HepG2 (cell line): ENCODE measurements around the gene DDRGK1. TPM values are rescaled to one million over a fixed set of nuclear protein-coding genes. Genes with fewer than 3 reads are reported as not detected.

Source experiments
- CBX5 ChIP-seq: sonication (generic); formaldehyde crosslinking; IDR thresholded peaks from 2 replicates; pipeline ENCODE4 v1.4.0; 2020; ENCODE audit warnings: missing genetic modification reagents, borderline replicate concordance
- CHCHD3 ChIP-seq: sonication (generic); formaldehyde crosslinking; IDR thresholded peaks from 2 replicates; pipeline ENCODE4 v1.8.0; 2022; ENCODE audit warnings: mild to moderate bottlenecking, missing genetic modification reagents, moderate library complexity
- E2F1 ChIP-seq: sonication (generic); formaldehyde crosslinking; IDR thresholded peaks from 2 replicates; pipeline ENCODE4 v1.5.0; 2020; ENCODE audit warnings: missing genetic modification reagents
- EZH2 ChIP-seq: conservative IDR thresholded peaks from 2 replicates; pipeline ENCODE4 v1.6.1; 2012; ENCODE audit warnings: mild to moderate bottlenecking, low read depth, low read length, moderate library complexity
- FOXK2 ChIP-seq: fragments of 450-650 bp; IDR thresholded peaks from 2 replicates; pipeline ENCODE4 v1.6.1; 2016
- KDM5A ChIP-seq: fragments of 200-600 bp; sonication (generic); IDR thresholded peaks from 2 replicates; pipeline ENCODE4 v1.7.0; 2018; ENCODE audit warnings: antibody characterized with exemption, mild to moderate bottlenecking, low read length, borderline replicate concordance
- MIER2 ChIP-seq: IDR thresholded peaks from 2 replicates; pipeline ENCODE4 v1.6.1; 2016; ENCODE audit warnings: missing biosample characterization, missing genetic modification reagents
- MTF1 ChIP-seq: sonication (generic); formaldehyde crosslinking; IDR thresholded peaks from 2 replicates; pipeline ENCODE4 v1.5.0; 2020; ENCODE audit warnings: missing genetic modification reagents
- PLSCR1 ChIP-seq: sonication (generic); formaldehyde crosslinking; IDR thresholded peaks from 2 replicates; pipeline ENCODE4 v1.5.0; 2020; ENCODE audit warnings: missing genetic modification reagents, mild to moderate bottlenecking, borderline replicate concordance
- SMAD3 ChIP-seq: sonication (generic); formaldehyde crosslinking; IDR thresholded peaks from 2 replicates; pipeline ENCODE4 v1.4.0; 2020; ENCODE audit warnings: missing genetic modification reagents
- TBP ChIP-seq: sonication (generic); formaldehyde crosslinking; IDR thresholded peaks from 2 replicates; pipeline ENCODE4 v1.5.0; 2020; ENCODE audit warnings: missing genetic modification reagents
- THYN1 ChIP-seq: sonication (generic); formaldehyde crosslinking; IDR thresholded peaks from 2 replicates; pipeline ENCODE4 v1.8.1; 2023; ENCODE audit warnings: low read depth, mild to moderate bottlenecking, moderate library complexity, missing genetic modification reagents, borderline replicate concordance
- TIGD3 ChIP-seq: sonication (generic); formaldehyde crosslinking; IDR thresholded peaks from 2 replicates; pipeline ENCODE4 v1.5.1; 2020; ENCODE audit warnings: mild to moderate bottlenecking, missing genetic modification reagents, borderline replicate concordance
- ZBTB10 ChIP-seq: sonication (generic); formaldehyde crosslinking; IDR thresholded peaks from 2 replicates; pipeline ENCODE4 v1.4.0; 2020; ENCODE audit warnings: missing genetic modification reagents, borderline replicate concordance
- ZFP37 ChIP-seq: sonication (generic); formaldehyde crosslinking; IDR thresholded peaks from 2 replicates; pipeline ENCODE4 v1.4.0; 2020; ENCODE audit warnings: missing genetic modification reagents, borderline replicate concordance
- ZMAT5 ChIP-seq: sonication (generic); formaldehyde crosslinking; IDR thresholded peaks from 2 replicates; pipeline ENCODE4 v1.5.0; 2020; ENCODE audit warnings: mild to moderate bottlenecking, low read depth, missing genetic modification reagents, borderline replicate concordance
- ZNF124 ChIP-seq: sonication (generic); formaldehyde crosslinking; IDR thresholded peaks from 2 replicates; pipeline ENCODE4 v1.4.0; 2020; ENCODE audit warnings: missing genetic modification reagents
- ZNF232 ChIP-seq: sonication (generic); formaldehyde crosslinking; IDR thresholded peaks from 2 replicates; pipeline ENCODE4 v1.4.0; 2020; ENCODE audit warnings: missing genetic modification reagents, borderline replicate concordance
- ZNF30 ChIP-seq: sonication (generic); formaldehyde crosslinking; IDR thresholded peaks from 2 replicates; pipeline ENCODE4 v1.5.0; 2020; ENCODE audit warnings: mild to moderate bottlenecking, missing genetic modification reagents
- ZNF629 ChIP-seq: sonication (generic); formaldehyde crosslinking; conservative IDR thresholded peaks from 2 replicates; pipeline ENCODE4 v1.5.0; 2020; ENCODE audit warnings: missing genetic modification reagents
- ZNF670 ChIP-seq: sonication (generic); formaldehyde crosslinking; IDR thresholded peaks from 2 replicates; pipeline ENCODE4 v1.8.0; 2022; ENCODE audit warnings: mild to moderate bottlenecking, missing genetic modification reagents, borderline replicate concordance
- polyA plus RNA-seq, 8 experiments: library from polyadenylated mRNA; depleted of rRNA in 3 of 8; stranded (reverse) in 7 of 8; unstranded in 1 of 8; fragments of >200 nt; fragmentation: Illumina TruSeq in 4 of 8; extraction: Trizol in 4 of 8; gene quantifications; 2 replicates each; pipeline versions ENCODE4 v1.2.1 to v1.2.3, GENCODE V29; 2011 to 2016; ENCODE audit warnings: low read depth in 4 of 8, missing spikeins in 1 of 8, mixed read lengths in 1 of 8; ENCODE audit not compliant: insufficient read depth in 1 of 8
- total RNA-seq, 5 experiments: library from RNA; depleted of rRNA; stranded (reverse); fragments of >200 nt; fragmentation: Illumina TruSeq; extraction: Trizol; gene quantifications; 2 replicates each; pipeline ENCODE4 v1.2.3, GENCODE V29; 2016; ENCODE audit warnings: low read depth in 1 of 5

DDRGK1 gene
- total and polyA plus RNA-seq, 2 of the 13 experiments (the other 11 are each of a cell fraction or from before 2014, with no cell fraction given), result 96.7 to 149 TPM

GRCh38 chr20:3222635-3223600, 18.4 kb upstream of the DDRGK1 start (continued):
- TF ChIP-seq MTF1 (no peak), FOXK2 (no peak), EZH2 (no peak), CHCHD3 (no peak), TIGD3 (peak; percentile 50; the same call in 1 of the 2 replicates), E2F1 (CRISPR knock-in tag) (no peak), ZFP37 (CRISPR knock-in tag) (peak; percentile 90; the same call in 1 of the 2 replicates), MIER2 (CRISPR knock-in tag) (peak; percentile 66), ZMAT5 (CRISPR knock-in tag) (no peak), SMAD3 (CRISPR knock-in tag) (peak; percentile 90), ZNF30 (CRISPR knock-in tag) (no peak), ZBTB10 (CRISPR knock-in tag) (peak; percentile 79; the same call in 1 of the 2 replicates), ZNF670 (CRISPR knock-in tag) (peak; percentile 94), KDM5A (peak; percentile 47; the same call in 1 of the 2 replicates), ZNF629 (peak; percentile 68), PLSCR1 (CRISPR knock-in tag) (no peak), TBP (CRISPR knock-in tag) (no peak), ZNF124 (CRISPR knock-in tag) (peak; percentile 85), ZNF232 (CRISPR knock-in tag) (peak; percentile 98), THYN1 (CRISPR knock-in tag) (peak; percentile 90), CBX5 (CRISPR knock-in tag) (peak; percentile 94; the same call in 1 of the 2 replicates)
